Fibroblast of skin of back (primary cell): ENCODE results near the gene P2RY13.

Experiments
- DNase-seq: peaks from one replicate; pipeline ENCODE4 v3.0.0-alpha.2; 2013

Gene P2RY13

DNA sequence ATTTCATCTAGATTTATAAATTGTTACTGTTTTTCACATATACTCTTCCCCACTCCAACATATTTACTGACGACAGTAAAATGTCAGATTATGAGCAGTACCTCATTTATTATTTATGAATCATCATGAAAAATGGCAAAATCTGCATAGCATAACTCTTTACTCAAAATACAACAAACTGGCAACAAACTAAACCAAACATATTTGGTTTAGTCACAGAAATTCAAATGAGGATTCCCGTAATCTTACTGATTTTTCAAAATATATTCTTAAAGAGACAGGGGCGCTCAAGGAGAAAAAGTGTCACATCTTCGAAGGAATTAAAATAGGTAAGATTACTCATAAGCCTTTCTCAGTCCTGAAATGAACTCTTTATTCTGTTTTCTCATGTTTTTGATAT, 9.7 kb downstream of the P2RY13 start:
- peak; percentile 62 for DNase-seq

GRCh38 chr3:151318991-151319390, 10.4 kb downstream of the P2RY13 start:
- no peak for DNase-seq

- DNase-seq = peak; percentile 58
Measured at GRCh38 chr3:151318313-151318712, 11.0 kb downstream of the P2RY13 start.

- no peak for DNase-seq
Measured at GRCh38 chr3:151316267-151316991, 12.9 kb downstream of the P2RY13 start, which contains the start of gene GPR87. Gene GPR87 (minus strand): TSS chr3:151316820. CDS start chr3:151300100, 16,720 bp downstream.

GRCh38 chr3:151315846-151316245, 13.5 kb downstream of the P2RY13 start:
- DNase-seq = no peak

- DNase-seq = peak; percentile 55
Measured at GRCh38 chr3:151315136-151315535, 14.2 kb downstream of the P2RY13 start.

DNA sequence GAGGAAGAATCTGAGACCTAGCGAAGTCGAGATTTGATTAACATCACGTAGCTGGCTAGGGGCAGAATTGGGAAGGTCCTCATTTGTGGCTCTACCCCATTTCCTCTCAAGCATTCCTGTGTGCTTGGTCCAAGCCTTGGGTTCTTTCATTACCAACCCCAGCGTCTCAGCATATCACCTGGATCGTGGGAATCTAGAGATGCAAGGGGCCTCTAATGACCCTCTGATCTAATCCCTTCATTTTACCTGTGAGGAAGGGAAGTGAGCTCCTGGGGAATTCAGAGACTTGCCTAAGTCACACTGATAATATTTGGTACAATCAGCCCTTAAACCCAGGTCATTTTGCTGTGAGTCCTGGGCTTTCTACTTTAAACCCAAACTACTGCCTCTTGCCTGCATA, 14.8 kb downstream of the P2RY13 start:
- no peak for DNase-seq

DNA sequence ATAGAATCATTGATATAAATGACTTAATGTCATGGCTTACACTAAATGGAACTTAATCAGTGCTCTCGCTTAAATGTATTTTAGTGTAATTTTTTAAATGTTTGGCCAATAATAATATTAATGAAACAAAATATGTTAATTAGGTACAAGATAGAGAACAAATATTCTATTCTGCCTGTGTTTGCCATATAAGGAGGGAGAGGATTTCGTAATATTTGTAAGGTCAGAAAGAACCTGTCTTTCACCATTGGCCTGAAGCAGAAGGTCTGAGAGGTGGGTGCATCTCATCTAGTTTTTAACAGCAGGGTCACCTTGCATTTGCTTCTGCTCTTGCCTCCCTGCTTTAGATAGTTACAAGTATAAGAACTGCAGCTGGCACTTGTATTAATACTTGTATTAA, 15.2 kb downstream of the P2RY13 start:
- DNase-seq = no peak

GRCh38 chr3:151312972-151313371, 16.4 kb downstream of the P2RY13 start:
- DNase-seq = no peak

- no peak for DNase-seq
Measured at GRCh38 chr3:151309566-151309965, 19.8 kb downstream of the P2RY13 start.

DNA sequence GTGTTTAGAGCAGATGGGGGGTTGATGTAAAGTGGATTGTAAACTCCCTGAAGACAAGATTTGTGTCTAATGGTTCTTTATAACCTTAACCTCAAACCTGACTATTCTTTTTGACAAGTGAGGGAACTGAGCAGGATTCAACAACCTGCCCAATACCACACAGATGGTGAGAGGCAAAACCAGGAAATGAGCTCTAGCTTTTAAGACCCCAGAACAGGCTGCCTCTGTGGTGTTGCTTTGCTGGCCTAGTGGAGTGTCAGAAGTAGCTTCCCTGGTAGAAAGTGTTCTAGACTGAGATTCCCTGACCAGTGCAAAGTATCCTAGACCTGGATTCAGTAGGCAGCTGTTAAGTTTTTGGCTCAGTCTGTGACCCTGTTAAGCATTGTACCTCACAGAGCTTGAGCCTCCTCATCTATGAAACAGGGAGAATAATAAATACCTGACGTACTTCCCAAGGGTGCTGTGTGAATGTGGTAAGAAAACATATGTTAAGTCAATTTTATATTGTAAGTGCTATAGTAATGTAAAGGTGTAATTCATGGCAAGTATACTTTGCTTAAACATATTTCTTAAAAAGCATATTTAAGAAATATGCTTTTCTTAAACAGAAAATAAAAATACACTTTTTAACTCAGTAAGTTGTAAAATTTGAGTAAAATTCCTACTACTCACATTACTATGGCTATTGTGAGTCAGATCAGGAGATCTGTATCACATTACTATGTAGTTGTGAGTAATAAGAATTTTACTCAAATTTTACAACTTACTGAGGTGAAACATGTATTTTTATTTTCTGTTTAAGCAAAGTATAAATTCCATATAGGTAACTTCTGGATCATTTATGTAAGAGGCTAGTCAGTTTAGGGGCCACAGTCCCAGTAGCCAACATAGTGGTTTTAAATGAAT, 21.5 kb downstream of the P2RY13 start:
- peak; percentile 23 for DNase-seq

DNA sequence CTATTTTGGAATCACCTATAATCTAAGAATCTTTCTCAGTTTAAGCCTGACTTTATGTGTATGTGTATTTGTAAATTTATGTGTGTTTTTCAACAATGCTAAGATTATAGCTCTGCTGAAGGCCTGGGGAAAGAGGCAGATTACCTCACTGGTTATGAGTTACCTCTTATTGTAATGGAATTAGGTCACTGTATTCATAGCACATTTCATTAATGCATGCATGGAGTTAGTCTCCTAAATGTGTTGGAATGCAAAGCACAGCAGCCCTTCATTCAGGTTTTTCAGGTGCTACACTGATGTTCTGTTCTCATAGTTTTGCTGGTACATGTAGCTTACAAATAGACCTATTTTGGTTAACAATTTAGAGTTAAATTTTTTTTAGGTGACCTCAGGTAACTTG, 22.2 kb downstream of the P2RY13 start:
- no peak for DNase-seq

DNA sequence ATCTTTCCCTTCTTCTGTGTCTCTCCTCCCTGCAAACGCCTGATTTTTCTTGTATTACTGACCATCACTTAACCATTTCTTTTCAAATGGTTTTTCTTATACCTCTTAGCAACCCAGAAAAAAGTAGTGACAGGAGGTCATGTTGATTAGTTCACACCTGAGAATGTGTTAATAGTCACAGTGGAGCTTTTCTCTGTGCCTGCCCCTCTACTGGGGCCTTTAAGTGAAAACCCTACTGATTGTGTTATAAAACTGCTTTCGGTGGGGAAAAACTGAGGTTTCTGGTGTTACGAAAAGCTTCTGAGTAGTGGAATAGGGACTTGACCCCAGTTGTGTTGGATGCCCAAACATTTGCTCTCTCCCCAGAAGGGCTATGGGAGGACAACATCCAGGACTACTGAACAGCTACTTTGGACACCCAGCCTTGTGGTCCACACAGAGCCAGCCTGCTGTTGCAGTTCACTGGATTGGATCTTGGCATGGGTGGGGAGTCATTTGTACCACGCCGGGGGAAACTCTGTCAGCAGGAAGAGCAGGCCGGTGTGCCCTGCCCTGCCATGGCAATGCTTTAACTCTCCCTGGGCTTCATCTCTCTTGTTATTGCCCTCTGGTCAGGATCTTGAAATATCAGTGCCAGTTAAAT, 23.1 kb downstream of the P2RY13 start:
- DNase-seq = no peak

- DNase-seq = peak; percentile 21
Measured at GRCh38 chr3:151305775-151306151, 23.6 kb downstream of the P2RY13 start.

DNA sequence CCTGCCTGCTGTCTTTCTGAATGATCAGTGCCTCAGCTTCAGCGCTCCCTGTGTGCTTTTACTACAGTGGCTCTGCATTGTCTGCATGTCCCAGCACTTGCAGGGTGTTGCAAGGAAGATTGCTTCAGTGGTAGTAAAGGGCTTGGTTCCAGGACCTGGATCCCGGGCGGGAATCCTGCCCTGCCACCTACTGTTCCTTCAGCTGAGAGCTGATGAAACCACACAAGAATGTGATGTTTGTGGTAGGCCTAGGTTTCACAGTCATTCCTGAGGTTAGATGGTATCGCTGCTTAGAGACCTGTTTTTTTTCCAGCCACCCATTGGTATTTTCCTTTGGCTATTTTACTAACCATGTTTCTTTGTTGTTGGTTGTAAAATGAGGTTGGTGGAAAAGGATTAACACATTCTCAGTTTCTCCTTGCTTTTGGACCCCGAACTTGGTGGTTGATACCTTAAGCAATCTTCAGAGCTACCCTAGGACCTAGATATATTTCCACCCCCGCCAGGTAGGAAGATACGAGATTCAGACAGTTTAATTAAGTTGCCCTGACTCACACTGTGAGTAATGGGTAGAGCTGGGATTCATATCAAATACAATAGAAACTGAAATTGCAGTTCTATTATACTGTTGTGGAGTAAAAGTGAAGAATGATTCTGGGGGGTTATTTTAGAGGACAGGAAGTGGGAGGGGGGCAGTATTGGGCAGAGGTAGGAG, 24.1 kb downstream of the P2RY13 start:
- peak; percentile 96 for DNase-seq

DNA sequence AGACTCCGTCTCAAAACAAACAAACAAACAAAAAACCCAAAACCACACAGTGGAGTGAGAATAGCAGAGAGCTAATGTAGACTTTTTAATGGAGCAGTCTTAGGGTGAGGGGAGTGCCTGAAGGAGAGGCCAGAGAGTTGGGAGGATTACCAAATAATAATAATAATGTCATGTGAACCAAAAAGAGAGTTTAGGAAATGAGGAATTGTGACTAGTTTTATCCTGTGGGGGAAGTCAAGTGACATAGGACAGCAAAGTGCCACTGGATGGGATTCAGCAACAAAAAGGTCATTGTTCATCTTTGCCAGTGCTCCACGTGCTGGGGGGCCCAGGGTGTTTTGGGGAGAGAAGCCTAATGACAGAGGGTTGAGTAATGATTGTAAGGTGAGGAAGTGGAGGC, 25.6 kb downstream of the P2RY13 start:
- DNase-seq = no peak

GRCh38 chr3:151301787-151302186, 27.6 kb downstream of the P2RY13 start:
- DNase-seq = peak; percentile 51

DNA sequence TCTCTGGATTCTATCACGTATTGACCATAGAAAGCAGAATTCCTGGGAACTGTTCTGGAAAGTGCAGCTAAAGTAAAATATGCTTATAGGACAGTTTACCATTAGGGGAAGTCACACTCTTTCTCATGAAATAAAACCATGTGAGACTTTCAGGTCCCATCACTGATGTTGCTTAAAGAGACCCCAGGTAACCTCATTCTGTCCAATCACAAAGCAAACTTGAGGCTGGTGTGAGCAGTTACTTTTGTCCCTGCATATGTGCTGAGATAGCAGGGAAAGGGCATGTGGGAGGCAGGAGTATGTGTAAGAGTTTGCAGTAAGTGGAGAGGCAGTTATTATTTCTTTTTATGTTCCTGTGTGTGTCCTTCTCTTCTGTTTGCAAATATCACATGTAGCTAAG, 28.8 kb downstream of the P2RY13 start:
- DNase-seq = no peak

GRCh38 chr3:151299006-151299405, 30.3 kb downstream of the P2RY13 start:
- DNase-seq = no peak

- peak; percentile 29 for DNase-seq
Measured at GRCh38 chr3:151297429-151297828, 31.9 kb downstream of the P2RY13 start.

DNA sequence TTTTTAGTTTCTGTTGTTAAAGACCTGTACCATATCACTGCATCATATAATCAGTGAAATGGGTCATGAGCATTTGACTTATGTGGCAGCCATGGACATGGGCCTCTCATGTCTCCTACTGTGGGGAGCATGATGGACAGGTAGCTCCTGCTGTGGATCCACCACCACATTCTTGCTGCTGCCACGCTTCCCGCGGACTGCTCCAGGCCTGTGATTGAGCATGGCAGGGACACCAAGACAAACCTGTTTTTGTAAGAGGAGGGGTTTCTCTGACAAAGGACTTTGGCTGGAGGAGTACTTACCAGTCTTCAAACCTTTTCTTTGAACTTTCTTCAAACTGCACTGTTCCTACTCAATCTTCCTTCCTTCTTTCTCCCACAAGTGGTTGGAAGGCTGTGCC, 33.1 kb downstream of the P2RY13 start:
- no peak for DNase-seq

DNA sequence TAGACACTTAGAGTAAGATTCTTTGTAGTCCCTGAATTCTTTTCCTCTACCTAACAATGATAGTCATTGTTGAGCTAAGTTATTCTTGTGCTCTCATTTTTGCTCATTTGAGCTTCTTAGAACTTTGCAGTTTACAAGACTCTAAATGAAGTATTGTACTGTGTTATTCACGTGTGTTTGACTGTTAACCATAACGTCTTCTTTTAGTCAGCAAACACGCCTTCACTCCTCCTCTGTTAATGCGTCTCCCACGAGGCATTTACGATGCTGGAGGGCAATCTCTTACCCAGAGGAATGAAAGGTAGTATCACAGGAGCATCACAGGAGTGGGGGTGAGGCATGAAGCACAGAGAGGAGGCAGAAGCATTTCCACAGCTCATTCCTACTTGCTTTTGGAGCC, 36.2 kb downstream of the P2RY13 start:
- no peak for DNase-seq

DNA sequence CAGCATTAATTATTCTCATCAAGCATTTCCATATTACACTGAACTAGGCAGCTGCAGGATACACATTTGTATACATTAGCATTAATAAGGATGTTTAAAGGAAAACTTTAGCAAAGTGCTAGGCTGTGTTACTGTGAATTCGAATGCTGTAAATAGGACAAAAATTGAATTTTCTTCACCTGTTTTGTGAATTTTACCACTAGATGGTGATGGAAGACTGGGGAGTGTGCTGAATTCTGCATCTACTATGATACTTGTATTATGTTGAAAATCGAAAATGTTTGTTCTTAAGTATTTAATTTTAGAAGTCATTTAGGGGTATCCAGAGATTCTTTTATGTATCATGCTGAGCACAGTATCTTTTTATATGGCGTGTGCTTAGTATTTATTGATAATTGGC, 38.7 kb downstream of the P2RY13 start:
- peak; percentile 42 for DNase-seq
